AG04450 (cell line): ENCODE measurements around the gene FAM120AOS. TPM values are rescaled to one million over a fixed set of nuclear protein-coding genes. Genes with fewer than 3 reads are reported as not detected.

ENCODE experiments used
- CTCF ChIA-PET: fragments of 300-600, 350-600 bp; formaldehyde crosslinking; extraction: SDS; loops from one replicate; lab custom pipeline; 2022; ENCODE audit warnings: antibody characterized with exemption, inconsistent platforms; lab: Charles Lee
- POLR2A ChIA-PET: fragments of 350-600 bp; formaldehyde crosslinking; extraction: SDS; loops from one replicate; lab custom pipeline; 2021; ENCODE audit warnings: antibody characterized with exemption, inconsistent platforms; lab: Yijun Ruan, JAX
- DNase-seq: peaks from one replicate; pipeline ENCODE4 v3.0.0-alpha.2; 2011; ENCODE audit warnings: low read depth, low spot score
- H3K27ac ChIP-seq: one replicate; pipeline ENCODE4 v1.5.1; 2012; ENCODE audit warnings: low read depth, low read length, control low read depth
- H3K27me3 ChIP-seq: one replicate; pipeline ENCODE4 v1.6.0; 2012; ENCODE audit warnings: low read length; ENCODE audit not compliant: control insufficient read depth, insufficient read depth
- H3K4me3 ChIP-seq: 2 replicates; pipeline ENCODE4 v1.5.1; 2011; ENCODE audit warnings: mild to moderate bottlenecking, low read depth, low read length, control low read depth
- H3K9me3 ChIP-seq: 2 replicates; pipeline ENCODE4 v1.5.1; 2012; ENCODE audit warnings: low read length; ENCODE audit not compliant: control insufficient read depth, insufficient read depth
- polyA plus RNA-seq: library from polyadenylated mRNA; depleted of rRNA; stranded (reverse); fragments of >200 nt; gene quantifications from 2 replicates; pipeline ENCODE4 v1.2.3, GENCODE V29; 2011
- TF ChIP-seq, protein P1 (sequence below): IDR thresholded peaks from 2 replicates; pipeline ENCODE4 v1.5.1; 2011; ENCODE audit warnings: low read depth, low read length, control low read depth, inconsistent platforms

The FAM120AOS gene
- polyA plus RNA-seq, 1 experiment, result 42.9 TPM

GRCh38 chr9:93470391-93470790 lies 17.0 kb upstream of the FAM120AOS start:
- ChIA-PET POLR2A (no interaction called here), CTCF (interaction anchor here (3.4 kb wide), 1 partner anchor 96 kb away, joined by 23 read pairs; no protein-coding TSS in a partner anchor)
- TF ChIP-seq, protein P1, sequence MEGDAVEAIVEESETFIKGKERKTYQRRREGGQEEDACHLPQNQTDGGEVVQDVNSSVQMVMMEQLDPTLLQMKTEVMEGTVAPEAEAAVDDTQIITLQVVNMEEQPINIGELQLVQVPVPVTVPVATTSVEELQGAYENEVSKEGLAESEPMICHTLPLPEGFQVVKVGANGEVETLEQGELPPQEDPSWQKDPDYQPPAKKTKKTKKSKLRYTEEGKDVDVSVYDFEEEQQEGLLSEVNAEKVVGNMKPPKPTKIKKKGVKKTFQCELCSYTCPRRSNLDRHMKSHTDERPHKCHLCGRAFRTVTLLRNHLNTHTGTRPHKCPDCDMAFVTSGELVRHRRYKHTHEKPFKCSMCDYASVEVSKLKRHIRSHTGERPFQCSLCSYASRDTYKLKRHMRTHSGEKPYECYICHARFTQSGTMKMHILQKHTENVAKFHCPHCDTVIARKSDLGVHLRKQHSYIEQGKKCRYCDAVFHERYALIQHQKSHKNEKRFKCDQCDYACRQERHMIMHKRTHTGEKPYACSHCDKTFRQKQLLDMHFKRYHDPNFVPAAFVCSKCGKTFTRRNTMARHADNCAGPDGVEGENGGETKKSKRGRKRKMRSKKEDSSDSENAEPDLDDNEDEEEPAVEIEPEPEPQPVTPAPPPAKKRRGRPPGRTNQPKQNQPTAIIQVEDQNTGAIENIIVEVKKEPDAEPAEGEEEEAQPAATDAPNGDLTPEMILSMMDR, result no peak
- no peak for DNase-seq
- no peaks in the 10 kb centered on the region for H3K9me3 ChIP-seq
- no peaks in the 10 kb centered on the region for H3K27me3 ChIP-seq
- H3K27ac ChIP-seq, result no peak overlapping the region
- no peak overlapping the region for H3K4me3 ChIP-seq

- no peak for DNase-seq
- Histone ChIP-seq H3K9me3 (no peaks in the 10 kb centered on the region), H3K27ac (no peak overlapping the region), H3K27me3 (no peaks in the 10 kb centered on the region), H3K4me3 (peak overlapping the region; percentile 30)
- CTCF ChIA-PET, result interaction anchor here (1.7 to 3.4 kb wide), 2 partner anchors 16 to 97 kb away, joined by 5 to 23 read pairs; partner anchors contain the start of gene FAM120AOS
- TF ChIP-seq, protein P1, result no peak
- POLR2A ChIA-PET, result no interaction called here
Observed at GRCh38 chr9:93468763-93469456, 15.5 kb upstream of the FAM120AOS start.

GRCh38 chr9:93467462-93467861 lies 14.1 kb upstream of the FAM120AOS start:
- ChIA-PET CTCF (interaction anchor here (3.4 kb wide), 1 partner anchor 99 kb away, joined by 23 read pairs; no protein-coding TSS in a partner anchor), POLR2A (interaction anchor here (0.6 kb wide), 1 partner anchor 43 kb away, joined by 4 read pairs; no protein-coding TSS in a partner anchor)
- H3K9me3 ChIP-seq, result no peaks in the 10 kb centered on the region
- no peak overlapping the region for H3K4me3 ChIP-seq
- H3K27me3 ChIP-seq, result no peaks in the 10 kb centered on the region
- DNase-seq, result no peak
- TF ChIP-seq, protein P1, result no peak
- no peak overlapping the region for H3K27ac ChIP-seq

DNA sequence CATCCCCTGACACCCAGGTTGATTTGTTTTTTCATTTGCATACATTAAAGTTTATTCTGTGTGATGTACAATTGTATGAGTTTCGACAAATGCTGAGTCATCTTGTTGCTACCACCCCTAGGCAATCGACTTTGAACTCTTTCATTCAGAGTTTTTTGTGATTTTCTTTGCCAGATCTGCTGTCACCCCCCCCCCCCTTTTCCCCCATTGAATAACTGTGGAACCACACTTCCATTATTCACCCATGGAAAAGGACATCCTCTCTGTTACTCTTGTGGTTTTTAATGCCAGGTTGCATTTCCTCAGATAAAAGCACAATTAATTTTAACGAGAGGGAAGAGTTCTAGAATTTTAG lies 13.7 kb upstream of the FAM120AOS start:
- DNase-seq, result no peak
- CTCF ChIA-PET, result interaction anchor here (0.6 kb wide), 1 partner anchor 10 kb away, joined by 3 read pairs; no protein-coding TSS in a partner anchor
- POLR2A ChIA-PET, result interaction anchor here (0.6 kb wide), 1 partner anchor 43 kb away, joined by 4 read pairs; no protein-coding TSS in a partner anchor
- TF ChIP-seq, protein P1, result no peak
- no peak overlapping the region for H3K27ac ChIP-seq
- H3K9me3 ChIP-seq, result no peaks in the 10 kb centered on the region
- no peak overlapping the region for H3K4me3 ChIP-seq
- no peaks in the 10 kb centered on the region for H3K27me3 ChIP-seq

- Histone ChIP-seq H3K4me3 (no peak overlapping the region), H3K27me3 (no peaks in the 10 kb centered on the region), H3K9me3 (no peaks in the 10 kb centered on the region), H3K27ac (no peak overlapping the region)
- ChIA-PET CTCF (interaction anchor here (0.6 kb wide), 1 partner anchor 9 kb away, joined by 3 read pairs; no protein-coding TSS in a partner anchor), POLR2A (no interaction called here)
- TF ChIP-seq, protein P1, result no peak
- no peak for DNase-seq
Observed at GRCh38 chr9:93466416-93467061, 13.2 kb upstream of the FAM120AOS start.
